GM12874 (cell line): Measurements from ENCODE around the gene AFG3L2.

ENCODE experiments used
- TF ChIP-seq, protein P1 (sequence below): IDR thresholded peaks from 2 replicates; pipeline ENCODE4 v1.5.1; 2011; ENCODE audit warnings: low read depth, mild to moderate bottlenecking, control low read depth, low read length, moderate library complexity; ENCODE audit not compliant: insufficient read depth

AFG3L2 gene

DNA sequence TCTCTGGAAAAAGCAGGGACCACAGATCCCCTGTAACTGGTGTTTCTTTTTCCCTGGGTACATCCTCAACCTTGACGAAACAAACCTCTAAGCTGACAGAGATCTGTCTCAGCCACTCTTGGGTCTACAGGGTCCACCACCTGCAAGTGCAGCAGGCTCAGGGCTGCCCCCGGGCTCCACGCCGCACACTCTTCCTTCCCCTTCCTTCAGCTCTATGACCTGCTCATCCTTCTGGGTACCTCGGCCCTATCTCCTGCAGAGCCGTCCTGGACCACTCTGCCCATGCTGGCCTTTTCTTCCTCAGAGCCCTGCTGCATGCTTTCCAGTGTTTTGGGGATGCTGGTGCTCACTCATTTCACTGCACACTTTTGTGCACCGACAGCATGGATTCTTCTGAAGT is 41.5 kb downstream of the AFG3L2 start:
- TF ChIP-seq, protein P1, sequence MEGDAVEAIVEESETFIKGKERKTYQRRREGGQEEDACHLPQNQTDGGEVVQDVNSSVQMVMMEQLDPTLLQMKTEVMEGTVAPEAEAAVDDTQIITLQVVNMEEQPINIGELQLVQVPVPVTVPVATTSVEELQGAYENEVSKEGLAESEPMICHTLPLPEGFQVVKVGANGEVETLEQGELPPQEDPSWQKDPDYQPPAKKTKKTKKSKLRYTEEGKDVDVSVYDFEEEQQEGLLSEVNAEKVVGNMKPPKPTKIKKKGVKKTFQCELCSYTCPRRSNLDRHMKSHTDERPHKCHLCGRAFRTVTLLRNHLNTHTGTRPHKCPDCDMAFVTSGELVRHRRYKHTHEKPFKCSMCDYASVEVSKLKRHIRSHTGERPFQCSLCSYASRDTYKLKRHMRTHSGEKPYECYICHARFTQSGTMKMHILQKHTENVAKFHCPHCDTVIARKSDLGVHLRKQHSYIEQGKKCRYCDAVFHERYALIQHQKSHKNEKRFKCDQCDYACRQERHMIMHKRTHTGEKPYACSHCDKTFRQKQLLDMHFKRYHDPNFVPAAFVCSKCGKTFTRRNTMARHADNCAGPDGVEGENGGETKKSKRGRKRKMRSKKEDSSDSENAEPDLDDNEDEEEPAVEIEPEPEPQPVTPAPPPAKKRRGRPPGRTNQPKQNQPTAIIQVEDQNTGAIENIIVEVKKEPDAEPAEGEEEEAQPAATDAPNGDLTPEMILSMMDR = no peak

DNA sequence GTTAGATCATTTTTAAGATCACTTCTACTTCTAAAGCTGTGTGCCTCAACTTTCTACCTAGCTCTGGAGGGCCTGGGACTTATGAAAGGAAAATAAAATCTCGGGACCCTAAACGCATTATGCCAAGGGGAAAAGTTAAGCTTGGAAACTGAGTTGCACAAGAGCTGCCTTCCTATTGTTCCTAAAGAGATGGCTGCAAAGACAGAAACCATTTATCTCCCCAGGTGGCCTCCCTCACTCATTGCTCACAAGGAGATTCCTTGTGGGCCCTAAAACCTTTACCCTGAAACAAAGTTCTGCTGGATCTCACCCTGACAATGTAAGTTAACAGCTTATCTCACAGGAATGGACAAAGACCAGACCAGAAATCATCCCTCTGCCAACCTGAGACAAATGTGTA is 42.2 kb downstream of the AFG3L2 start:
- TF ChIP-seq, protein P1 = no peak

DNA sequence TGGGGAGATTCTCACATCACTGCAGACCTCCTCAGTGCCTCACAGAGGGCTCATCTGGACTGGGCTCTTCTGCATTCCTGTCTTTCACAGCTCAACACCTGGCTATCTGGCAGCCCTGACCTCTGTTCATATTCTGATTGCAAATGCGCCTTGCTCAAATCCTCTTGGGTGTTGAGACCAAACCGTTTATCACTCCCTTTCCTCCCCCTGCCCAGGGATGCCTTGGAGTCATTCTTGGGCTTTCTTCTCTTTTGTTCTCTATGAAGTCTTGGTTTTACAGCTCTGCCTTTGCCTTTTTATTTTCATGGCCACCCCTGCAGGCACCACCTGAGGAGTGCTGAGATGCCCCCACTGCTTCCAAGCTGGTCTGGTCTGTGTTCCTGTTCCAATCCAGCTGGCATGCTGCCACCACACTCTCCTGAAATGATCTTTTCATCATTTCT is 42.6 kb downstream of the AFG3L2 start:
- TF ChIP-seq, protein P1 = no peak

DNA sequence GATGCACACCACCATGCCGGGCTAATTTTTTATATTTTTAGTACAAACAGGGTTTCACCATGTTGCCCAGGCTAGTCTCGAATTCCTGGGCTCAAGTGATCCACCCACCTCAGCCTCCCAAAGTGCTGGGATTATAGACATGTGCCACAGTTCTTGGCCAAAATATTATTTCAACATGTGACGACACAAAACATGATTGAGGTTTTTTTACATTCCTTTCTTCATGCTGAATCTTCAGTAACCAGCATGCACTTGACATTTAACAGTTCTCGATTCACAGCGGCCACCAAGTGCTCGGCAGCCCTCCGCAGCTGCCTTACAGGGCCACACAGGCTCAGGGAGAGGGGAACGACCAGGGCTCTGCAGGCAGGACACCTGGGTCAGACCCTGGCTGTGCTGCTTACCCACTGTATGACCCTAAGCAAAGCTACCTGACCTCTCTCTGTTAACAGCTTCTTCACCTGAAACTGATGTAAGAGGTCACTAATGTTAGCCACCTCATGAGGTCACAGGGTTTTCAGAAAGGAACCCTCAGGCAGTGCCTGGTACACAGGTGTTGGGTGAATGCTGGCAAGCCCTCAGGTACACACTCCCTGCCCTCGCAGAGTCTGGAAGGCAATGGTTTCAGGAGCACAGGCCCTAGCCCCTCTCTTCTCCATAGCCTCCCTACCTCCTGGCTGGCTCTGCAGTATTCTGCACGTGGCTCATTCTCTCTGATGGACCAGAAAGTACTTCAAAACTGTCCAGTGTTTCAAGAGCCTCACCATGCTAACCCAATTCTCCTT is 43.3 kb downstream of the AFG3L2 start:
- TF ChIP-seq, protein P1 = no peak

DNA sequence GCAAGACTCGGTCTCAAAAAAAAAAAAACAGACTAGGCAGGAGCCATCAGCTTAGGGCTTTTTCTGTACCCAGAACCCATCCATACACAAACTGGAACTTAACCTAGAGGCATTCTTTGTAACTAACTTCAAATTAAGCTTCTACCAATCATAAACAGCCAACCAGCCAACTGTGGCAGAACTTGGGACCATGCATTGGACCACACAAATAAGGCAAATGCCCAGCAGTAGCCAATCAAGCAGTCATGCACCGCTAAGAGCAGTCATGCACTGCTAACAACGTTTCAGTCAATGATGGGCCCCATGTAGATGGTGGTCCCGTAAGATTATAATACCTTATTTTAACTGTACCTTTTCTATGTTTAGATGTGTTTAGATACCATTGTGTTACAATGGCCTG is 46.3 kb downstream of the AFG3L2 start:
- TF ChIP-seq, protein P1 = no peak

DNA sequence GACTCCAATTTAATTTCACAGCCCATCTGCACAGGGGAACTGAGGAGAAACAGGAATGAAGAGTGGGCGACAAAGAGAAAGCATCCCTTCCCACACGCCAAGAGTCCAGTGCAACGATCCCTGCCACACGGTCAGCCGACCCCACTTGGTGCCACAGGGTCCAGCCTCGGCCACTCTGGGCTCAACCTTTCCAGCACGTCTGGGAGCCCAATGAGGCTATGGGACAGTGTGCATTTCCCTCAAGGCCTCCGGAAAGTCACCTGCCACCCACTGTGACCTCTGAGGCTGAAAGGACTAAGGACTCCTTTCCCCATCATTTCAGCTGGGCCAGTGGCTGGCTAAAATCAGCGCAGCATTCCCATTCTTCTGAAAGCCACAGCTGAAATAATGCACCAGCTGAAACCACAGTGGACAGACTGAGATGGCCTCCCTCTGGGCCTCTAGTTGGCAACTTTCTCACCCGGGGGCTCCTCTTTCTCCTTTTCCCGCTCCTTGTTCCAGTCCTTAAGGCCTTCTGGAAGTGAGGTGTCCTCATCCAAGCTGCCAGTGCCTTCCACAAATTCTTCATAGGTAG is 47.8 kb downstream of the AFG3L2 start:
- TF ChIP-seq, protein P1 = no peak

DNA sequence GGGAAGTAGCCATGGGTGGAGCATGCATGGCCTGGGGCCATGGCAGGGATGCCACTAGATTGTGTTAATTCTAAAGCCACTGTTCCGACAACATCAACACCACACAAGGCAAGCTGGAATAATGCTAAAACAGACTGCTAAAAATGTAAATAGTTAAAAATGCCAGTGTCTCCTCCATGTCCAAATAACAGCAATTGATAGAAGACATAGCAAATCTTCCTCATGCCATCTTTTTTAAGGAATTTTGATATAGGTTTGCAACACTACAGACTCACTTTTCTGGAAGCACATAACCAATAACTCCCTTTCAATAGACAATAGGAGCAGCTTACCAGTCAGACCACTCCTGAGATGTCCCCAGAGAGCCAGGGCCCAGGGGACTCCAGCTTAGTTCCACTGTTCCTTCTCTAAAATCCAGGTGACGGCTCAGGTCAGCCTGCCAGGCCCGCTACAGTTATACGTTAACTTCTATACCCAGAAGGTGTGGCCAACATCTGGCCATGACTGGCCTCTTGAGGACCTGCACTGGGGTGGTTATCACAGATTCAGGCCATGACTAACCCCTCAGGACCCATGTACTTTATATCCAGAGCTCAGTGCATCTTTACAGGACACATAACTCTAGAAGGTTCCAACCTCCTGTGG is 48.7 kb downstream of the AFG3L2 start:
- TF ChIP-seq, protein P1 = no peak
